A673 (cell line): ENCODE data around the gene POU2AF1. TPM values are rescaled to one million over a fixed set of nuclear protein-coding genes. Genes with fewer than 3 reads are reported as not detected.

Source experiments
- BruUV-seq: library from RNA; stranded (reverse); fragments of 400-500 nt; replicated peaks from 2 replicates; lab custom pipeline; 2021; lab: Mats Ljungman, UMichigan
- CTCF ChIA-PET: fragments of 300-600 bp; sonication (Branson Sonifier 250); formaldehyde crosslinking; loops from one replicate; lab custom pipeline; 2022; ENCODE audit warnings: antibody characterized with exemption; lab: Charles Lee
- POLR2A ChIA-PET: fragments of 300-600 bp; sonication (Branson Sonifier 250); formaldehyde crosslinking; loops from one replicate; lab custom pipeline; 2022; ENCODE audit warnings: antibody characterized with exemption; ENCODE audit not compliant: low non-redundant PET; lab: Charles Lee
- DNase-seq: peaks from one replicate; pipeline ENCODE4 v3.0.0-alpha.2; 2015; ENCODE audit warnings: low spot score
- H3K27ac ChIP-seq: fragments of 200-600 bp; sonication (generic); 2 replicates; pipeline ENCODE4 v1.5.1; 2016; ENCODE audit warnings: mixed run types, low read depth, mild to moderate bottlenecking, mixed read lengths, antibody characterized with exemption, low read length; ENCODE audit not compliant: poor library complexity, severe bottlenecking
- H3K27me3 ChIP-seq: fragments of 200-600 bp; sonication (generic); replicated peaks from 2 replicates; pipeline ENCODE4 v1.6.1; 2017; ENCODE audit warnings: mixed run types, low read depth, mild to moderate bottlenecking, mixed read lengths, antibody characterized with exemption, low read length; ENCODE audit not compliant: insufficient read depth, poor library complexity
- H3K36me3 ChIP-seq: fragments of 200-600 bp; sonication (generic); 2 replicates; pipeline ENCODE4 v1.6.1; 2016; ENCODE audit warnings: mixed run types, mild to moderate bottlenecking, mixed read lengths, antibody characterized with exemption, low read length; ENCODE audit not compliant: insufficient read depth, poor library complexity, severe bottlenecking
- H3K4me1 ChIP-seq: fragments of 200-600 bp; sonication (generic); 2 replicates; pipeline ENCODE4 v1.6.1; 2017; ENCODE audit warnings: mixed run types, mild to moderate bottlenecking, mixed read lengths, antibody characterized with exemption, low read length; ENCODE audit not compliant: insufficient read depth, poor library complexity, severe bottlenecking
- H3K4me3 ChIP-seq: fragments of 200-600 bp; sonication (generic); 2 replicates; pipeline ENCODE4 v1.5.1; 2016; ENCODE audit warnings: low read depth, mixed run types, mild to moderate bottlenecking, mixed read lengths, low read length; ENCODE audit not compliant: poor library complexity, severe bottlenecking
- H3K9me3 ChIP-seq: fragments of 200-600 bp; sonication (generic); 2 replicates; pipeline ENCODE4 v1.6.1; 2016; ENCODE audit warnings: mixed run types, low read depth, mild to moderate bottlenecking, mixed read lengths, antibody characterized with exemption, low read length; ENCODE audit not compliant: poor library complexity, severe bottlenecking
- CTCF ChIP-seq: fragments of 300-800, 200-600 bp; sonication (generic); conservative IDR thresholded peaks from 2 replicates; pipeline ENCODE4 v1.5.1; 2017; ENCODE audit warnings: low read depth, mild to moderate bottlenecking, antibody characterized with exemption, low read length, moderate library complexity, mixed read lengths
- EZH2 ChIP-seq: fragments of 200-600 bp; sonication (generic); IDR thresholded peaks from 2 replicates; pipeline ENCODE4 v1.6.1; 2017; ENCODE audit warnings: borderline replicate concordance, low read depth, mild to moderate bottlenecking, mixed read lengths, antibody characterized with exemption, low read length; ENCODE audit not compliant: poor library complexity, severe bottlenecking
- intact Hi-C: fragments of 100-400 bp; cut with micrococcal nuclease; formaldehyde crosslinking; loops from one replicate; pipeline ENCODE4 v1.10.0; 2022; ENCODE audit not compliant: unreplicated experiment
- total RNA-seq: library from RNA; stranded (reverse); gene quantifications from 2 replicates; pipeline ENCODE4 v1.2.3, GENCODE V29; 2021

POU2AF1 gene
- total RNA-seq, 1 experiment from 2014 or later = not detected

DNA sequence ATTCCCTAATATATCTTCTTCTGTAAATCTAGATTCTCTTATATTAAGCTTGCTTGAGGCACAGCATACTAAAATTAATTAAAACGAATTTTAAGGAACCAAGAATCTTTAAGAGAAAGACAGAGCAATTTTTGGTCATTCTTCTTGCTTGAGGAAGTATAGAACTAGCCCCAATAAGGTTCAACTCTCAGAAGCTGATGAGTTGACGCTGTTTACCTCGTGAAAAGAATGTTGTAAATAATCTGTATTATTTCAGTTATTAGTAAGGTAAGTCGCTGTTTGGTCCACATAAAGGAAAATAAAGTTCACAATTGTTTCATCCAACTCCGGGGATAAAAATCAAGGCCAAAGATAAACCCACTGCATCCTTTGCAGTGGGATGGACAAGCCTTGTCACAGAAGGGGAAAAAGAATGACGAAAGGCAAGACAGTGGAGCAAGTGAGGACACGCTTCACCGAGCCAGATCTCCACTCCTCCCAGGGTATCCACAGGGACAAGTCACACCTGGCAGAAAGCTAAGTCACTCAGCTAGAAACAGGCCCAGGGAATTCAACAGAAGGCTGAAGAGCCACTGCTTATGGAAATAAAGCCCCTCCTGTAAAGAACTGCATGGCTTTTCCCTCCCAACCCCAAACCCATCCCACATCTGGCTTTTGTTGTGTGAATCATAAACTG is 752 bp downstream of the POU2AF1 start:
- no peaks in the 10 kb centered on the region for H3K9me3 ChIP-seq
- CTCF ChIA-PET = no interaction called here

GRCh38 chr11:111376181-111376871 is 2.7 kb downstream of the POU2AF1 start:
- H3K27ac ChIP-seq = no peak overlapping the region
- BruUV-seq = no TSS peak
- POLR2A ChIA-PET = no interaction called here
- no peak overlapping the region for H3K4me3 ChIP-seq
- CTCF ChIA-PET = no interaction called here
- DNase-seq = no peak
- H3K36me3 ChIP-seq = no peaks in the 10 kb centered on the region
- intact Hi-C loops = no loop called here
- H3K4me1 ChIP-seq = peaks cover 21% of the 10 kb centered on the region
- no peaks in the 10 kb centered on the region for H3K27me3 ChIP-seq
- TF ChIP-seq EZH2 (no peak), CTCF (no peak)
- no peaks in the 10 kb centered on the region for H3K9me3 ChIP-seq

More for the DNA sequence above, 752 bp downstream of the POU2AF1 start:
- H3K4me3 ChIP-seq = no peak overlapping the region
- POLR2A ChIA-PET = no interaction called here
- no peak for DNase-seq
- BruUV-seq = no TSS peak
- intact Hi-C loops = no loop called here
- no peak for TF ChIP-seq CTCF
- no peak for TF ChIP-seq EZH2
- H3K4me1 ChIP-seq = peaks cover 8% of the 10 kb centered on the region
- H3K36me3 ChIP-seq = no peaks in the 10 kb centered on the region
- no peak overlapping the region for H3K27ac ChIP-seq
- no peaks in the 10 kb centered on the region for H3K27me3 ChIP-seq

- intact Hi-C loops = no loop called here
- no peaks in the 10 kb centered on the region for H3K36me3 ChIP-seq
- no peak for DNase-seq
- peaks cover 13% of the 10 kb centered on the region for H3K4me1 ChIP-seq
- CTCF ChIA-PET = no interaction called here
- H3K9me3 ChIP-seq = no peaks in the 10 kb centered on the region
- POLR2A ChIA-PET = no interaction called here
- H3K27ac ChIP-seq = no peak overlapping the region
- no peaks in the 10 kb centered on the region for H3K27me3 ChIP-seq
- H3K4me3 ChIP-seq = no peak overlapping the region
- no TSS peak for BruUV-seq
- no peak for TF ChIP-seq CTCF
- no peak for TF ChIP-seq EZH2
These were observed 5.5 kb downstream of the POU2AF1 start for GRCh38 chr11:111373590-111373989.
